ENCODE results near the gene MKX.

MKX gene

DNA sequence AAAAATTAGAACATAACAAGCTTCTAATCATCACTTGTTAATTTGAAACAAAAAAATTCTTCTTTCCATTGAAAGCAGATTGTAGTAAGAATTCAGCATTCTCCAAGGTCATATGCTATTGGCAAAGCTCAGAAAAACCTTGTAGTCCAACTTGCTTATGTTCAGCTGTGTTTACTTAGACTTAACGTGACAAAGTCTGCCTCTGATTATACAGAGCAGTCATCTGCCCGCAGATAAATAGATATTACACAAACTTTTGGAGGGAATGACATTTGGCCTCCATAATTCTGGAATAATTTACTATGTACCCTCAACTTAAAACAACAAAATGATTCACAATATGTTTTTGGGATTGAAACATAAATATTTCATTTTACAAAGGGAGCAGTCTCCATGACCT, 45.8 kb downstream of the MKX start:
- DNase-seq (ENCODE audit: low spot score) = no peak

DNA sequence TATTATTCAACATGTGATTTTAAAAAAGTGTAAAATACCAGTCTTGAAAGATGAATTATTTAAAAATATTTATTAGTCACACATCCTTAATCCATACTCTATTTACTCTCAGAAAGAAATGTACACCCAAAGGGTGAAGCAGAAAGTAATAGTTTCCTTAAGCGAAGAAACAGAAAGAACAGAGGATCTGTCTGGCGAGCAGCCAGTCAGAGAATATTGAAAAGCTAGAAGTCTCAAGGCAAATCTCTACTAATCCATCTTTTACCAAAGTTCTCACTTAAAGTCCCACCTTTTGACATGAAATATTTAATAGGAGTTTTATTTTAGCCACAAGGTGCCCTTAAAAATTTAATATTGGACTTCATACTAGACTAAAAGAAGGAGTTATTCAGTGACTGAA, 46.7 kb downstream of the MKX start:
- no peak for DNase-seq (ENCODE audit: low spot score)
- in situ Hi-C loops (cut with MboI; ENCODE audit: low sequenced_read_pairs, unreplicated experiment) = no loop called here
- TF ChIP-seq, protein P1, sequence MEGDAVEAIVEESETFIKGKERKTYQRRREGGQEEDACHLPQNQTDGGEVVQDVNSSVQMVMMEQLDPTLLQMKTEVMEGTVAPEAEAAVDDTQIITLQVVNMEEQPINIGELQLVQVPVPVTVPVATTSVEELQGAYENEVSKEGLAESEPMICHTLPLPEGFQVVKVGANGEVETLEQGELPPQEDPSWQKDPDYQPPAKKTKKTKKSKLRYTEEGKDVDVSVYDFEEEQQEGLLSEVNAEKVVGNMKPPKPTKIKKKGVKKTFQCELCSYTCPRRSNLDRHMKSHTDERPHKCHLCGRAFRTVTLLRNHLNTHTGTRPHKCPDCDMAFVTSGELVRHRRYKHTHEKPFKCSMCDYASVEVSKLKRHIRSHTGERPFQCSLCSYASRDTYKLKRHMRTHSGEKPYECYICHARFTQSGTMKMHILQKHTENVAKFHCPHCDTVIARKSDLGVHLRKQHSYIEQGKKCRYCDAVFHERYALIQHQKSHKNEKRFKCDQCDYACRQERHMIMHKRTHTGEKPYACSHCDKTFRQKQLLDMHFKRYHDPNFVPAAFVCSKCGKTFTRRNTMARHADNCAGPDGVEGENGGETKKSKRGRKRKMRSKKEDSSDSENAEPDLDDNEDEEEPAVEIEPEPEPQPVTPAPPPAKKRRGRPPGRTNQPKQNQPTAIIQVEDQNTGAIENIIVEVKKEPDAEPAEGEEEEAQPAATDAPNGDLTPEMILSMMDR (IDR thresholded peaks at IDR 0.05; ENCODE audit: borderline replicate concordance, control extremely low read depth, extremely low read depth, insufficient read depth, missing control alignments) = no peak

More for the DNA sequence above, 45.8 kb downstream of the MKX start:
- in situ Hi-C loops (cut with MboI; ENCODE audit: low sequenced_read_pairs, unreplicated experiment) = no loop called here
- TF ChIP-seq, protein P1 (IDR thresholded peaks at IDR 0.05; ENCODE audit: borderline replicate concordance, control extremely low read depth, extremely low read depth, insufficient read depth, missing control alignments) = no peak

DNA sequence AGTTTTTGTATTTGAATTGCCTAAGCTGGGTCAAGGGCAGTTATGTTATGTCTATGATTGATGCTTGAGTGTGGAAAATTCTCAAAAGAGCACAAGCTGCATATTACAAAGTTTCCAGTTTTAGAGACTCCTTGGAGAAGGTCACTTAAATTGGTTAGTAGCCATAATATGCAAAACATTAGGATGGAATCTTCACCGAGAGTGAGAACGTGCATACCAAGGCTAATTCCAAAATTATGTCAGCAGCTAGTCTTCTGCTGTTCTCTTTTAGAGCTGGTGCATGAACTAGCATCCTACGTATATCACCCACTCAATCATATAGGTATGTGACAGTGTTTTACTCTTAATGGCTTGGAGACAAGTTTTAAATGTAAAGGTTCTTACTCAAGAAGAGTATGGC, 49.2 kb downstream of the MKX start:
- TF ChIP-seq, protein P1 (IDR thresholded peaks at IDR 0.05; ENCODE audit: borderline replicate concordance, control extremely low read depth, extremely low read depth, insufficient read depth, missing control alignments) = no peak
- DNase-seq (ENCODE audit: low spot score) = no peak
- in situ Hi-C loops (cut with MboI; ENCODE audit: low sequenced_read_pairs, unreplicated experiment) = no loop called here

DNA sequence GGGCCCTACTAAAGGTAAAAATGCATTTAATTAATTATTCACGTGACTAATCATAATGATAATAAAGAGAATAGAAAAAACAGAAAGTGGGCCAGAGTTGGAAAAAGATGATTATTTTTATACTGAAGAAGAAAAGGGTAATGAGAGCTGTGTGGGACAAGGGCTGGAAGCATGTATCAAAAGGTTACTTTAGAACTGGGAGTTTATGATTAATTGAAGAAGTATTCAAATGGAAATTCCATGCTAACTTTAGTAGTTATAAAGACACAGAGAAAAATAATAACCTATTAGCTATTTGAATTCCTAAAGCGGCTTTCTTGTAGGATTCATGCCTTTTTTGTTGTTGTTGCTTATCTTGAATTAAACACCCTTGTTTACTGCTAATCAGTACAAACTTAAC, 49.9 kb downstream of the MKX start:
- TF ChIP-seq, protein P1 (IDR thresholded peaks at IDR 0.05; ENCODE audit: borderline replicate concordance, control extremely low read depth, extremely low read depth, insufficient read depth, missing control alignments) = no peak
- no peak for DNase-seq (ENCODE audit: low spot score)
- in situ Hi-C loops (cut with MboI; ENCODE audit: low sequenced_read_pairs, unreplicated experiment) = no loop called here

DNA sequence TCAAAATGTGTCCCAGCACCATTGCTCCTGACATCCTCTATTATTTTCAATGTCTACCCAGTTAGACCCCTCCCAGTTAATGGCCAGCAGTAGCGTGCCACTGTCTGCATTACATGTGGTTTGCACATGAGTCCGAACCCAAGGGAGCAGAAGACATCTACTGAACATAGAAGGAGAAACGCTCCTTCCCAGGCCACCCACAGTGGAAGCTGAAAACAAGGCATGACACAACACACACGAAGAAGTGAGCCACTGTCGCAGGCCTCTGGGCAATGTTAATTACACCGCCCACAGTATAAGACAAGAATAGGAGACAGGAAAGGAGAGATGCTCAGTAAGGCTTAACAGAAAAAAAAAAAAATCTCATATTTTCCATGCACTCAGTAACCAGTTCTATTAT, 50.5 kb downstream of the MKX start:
- DNase-seq (ENCODE audit: low spot score) = no peak
- in situ Hi-C loops (cut with MboI; ENCODE audit: low sequenced_read_pairs, unreplicated experiment) = no loop called here
- TF ChIP-seq, protein P1 (IDR thresholded peaks at IDR 0.05; ENCODE audit: borderline replicate concordance, control extremely low read depth, extremely low read depth, insufficient read depth, missing control alignments) = no peak

DNA sequence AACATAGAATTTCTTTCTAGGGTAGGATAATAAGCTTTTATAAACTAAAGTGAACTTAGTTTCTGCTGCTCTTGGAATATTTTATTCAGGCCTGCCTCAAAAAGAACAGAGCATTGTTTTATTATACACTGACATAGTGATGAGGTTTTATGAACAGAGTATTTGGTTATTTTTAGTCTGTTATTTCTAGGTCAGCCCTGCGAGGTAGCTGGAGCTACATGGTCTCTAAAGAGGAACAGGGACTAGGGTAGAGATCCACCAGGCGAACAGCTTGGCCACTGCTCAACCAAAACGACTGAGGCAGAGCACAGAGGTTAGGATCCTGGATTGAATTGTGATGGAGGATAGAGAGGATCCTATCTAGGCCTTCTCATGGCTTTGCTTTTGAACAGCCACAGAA, 53.0 kb downstream of the MKX start:
- in situ Hi-C loops (cut with MboI; ENCODE audit: low sequenced_read_pairs, unreplicated experiment) = no loop called here
- no peak for DNase-seq (ENCODE audit: low spot score)
- TF ChIP-seq, protein P1 (IDR thresholded peaks at IDR 0.05; ENCODE audit: borderline replicate concordance, control extremely low read depth, extremely low read depth, insufficient read depth, missing control alignments) = no peak

DNA sequence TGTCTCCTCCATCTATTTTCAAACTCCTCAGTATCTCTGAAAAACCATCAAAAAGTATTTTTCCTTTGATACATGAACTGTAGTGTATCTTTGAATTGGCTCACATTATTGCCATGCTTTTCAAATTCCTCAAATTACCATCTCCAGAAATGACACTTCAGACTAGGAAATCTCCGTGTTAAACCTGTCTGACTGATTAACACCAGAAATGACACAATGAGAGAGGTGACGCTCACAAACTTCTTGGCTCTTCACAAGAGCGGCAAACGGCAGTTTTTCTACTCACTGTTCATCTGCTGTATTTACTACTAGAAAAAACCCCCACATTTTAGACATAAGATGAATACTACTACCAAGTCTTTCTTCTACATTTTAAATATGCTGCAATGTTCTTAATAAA, 56.6 kb downstream of the MKX start:
- TF ChIP-seq, protein P1 (IDR thresholded peaks at IDR 0.05; ENCODE audit: borderline replicate concordance, control extremely low read depth, extremely low read depth, insufficient read depth, missing control alignments) = no peak
- in situ Hi-C loops (cut with MboI; ENCODE audit: low sequenced_read_pairs, unreplicated experiment) = no loop called here
- DNase-seq (ENCODE audit: low spot score) = no peak

Data from GM13976 (cell line).